ENCODE data around the gene GSTO2.
A peak's percentile ranks its signal among the peaks of the same experiment; 100 is the strongest.

Gene GSTO2

GRCh38 chr10:104334561-104334960 lies 65.6 kb downstream of the GSTO2 start:
- TF ChIP-seq CTCF (IDR thresholded peaks at IDR 0.05; ENCODE audit: insufficient read depth, low read length, missing control alignments) = no peak
- CTCF ChIA-PET = interaction anchor here (0.6 to 7.3 kb wide), 10 partner anchors 15 to 76 kb away, joined by 3 to 108 read pairs (median 6); no protein-coding TSS in a partner anchor
- DNase-seq (ENCODE audit: low read depth, low spot score) = no peak
- H3K4me3 ChIP-seq (ENCODE audit: low read depth, low read length) = no peak overlapping the region
- POLR2A ChIA-PET = no interaction called here

GRCh38 chr10:104334965-104335650 lies 66.1 kb downstream of the GSTO2 start:
- CTCF ChIA-PET = interaction anchor here (0.5 to 7.3 kb wide), 12 partner anchors 14 to 78 kb away, joined by 3 to 108 read pairs (median 4); no protein-coding TSS in a partner anchor
- DNase-seq (ENCODE audit: low read depth, low spot score) = no peak
- no peak overlapping the region; the same call in 1 of the 2 replicates for H3K4me3 ChIP-seq (ENCODE audit: low read depth, low read length)
- TF ChIP-seq CTCF (IDR thresholded peaks at IDR 0.05; ENCODE audit: insufficient read depth, low read length, missing control alignments) = no peak
- POLR2A ChIA-PET = no interaction called here

GRCh38 chr10:104336821-104337467 lies 68.0 kb downstream of the GSTO2 start:
- peak overlapping the region; percentile 85 for H3K4me3 ChIP-seq (ENCODE audit: low read depth, low read length)
- POLR2A ChIA-PET = interaction anchor here (1.0 to 2.5 kb wide), 4 partner anchors 7 to 62 kb away, joined by 3 to 18 read pairs (median 4); no protein-coding TSS in a partner anchor
- CTCF ChIA-PET = interaction anchor here (1.0 to 7.3 kb wide), 11 partner anchors 12 to 66 kb away, joined by 3 to 108 read pairs (median 16); no protein-coding TSS in a partner anchor
- no peak for DNase-seq (ENCODE audit: low read depth, low spot score)
- TF ChIP-seq CTCF (IDR thresholded peaks at IDR 0.05; ENCODE audit: insufficient read depth, low read length, missing control alignments) = no peak

GRCh38 chr10:104337521-104337984 lies 68.6 kb downstream of the GSTO2 start:
- DNase-seq (ENCODE audit: low read depth, low spot score) = no peak
- CTCF ChIA-PET = interaction anchor here (1.0 to 7.3 kb wide), 10 partner anchors 12 to 62 kb away, joined by 3 to 108 read pairs (median 18); partner anchors contain the start of gene CFAP58
- no peak for TF ChIP-seq CTCF (IDR thresholded peaks at IDR 0.05; ENCODE audit: insufficient read depth, low read length, missing control alignments)
- POLR2A ChIA-PET = interaction anchor here (0.8 to 2.5 kb wide), 10 partner anchors 8 to 82 kb away, joined by 3 to 18 read pairs (median 4); partner anchors contain the start of gene GSTO2
- H3K4me3 ChIP-seq (ENCODE audit: low read depth, low read length) = peak overlapping the region; percentile 85

GRCh38 chr10:104337985-104338735 lies 69.2 kb downstream of the GSTO2 start, which contains the start of gene ITPRIP:
TSS of gene ITPRIP (minus strand) at chr10:104338465. CDS start at chr10:104316051, 22,414 bp downstream.
- no peak for DNase-seq (ENCODE audit: low read depth, low spot score)
- ChIA-PET CTCF (interaction anchor here (0.9 to 7.3 kb wide), 10 partner anchors 8 to 63 kb away, joined by 3 to 108 read pairs (median 17); partner anchors contain the start of gene CFAP58), POLR2A (interaction anchor here (0.5 to 2.5 kb wide), 12 partner anchors 9 to 82 kb away, joined by 3 to 18 read pairs (median 4); partner anchors contain the start of gene GSTO2)
- H3K4me3 ChIP-seq (ENCODE audit: low read depth, low read length) = peak within 1 kb of the TSS; percentile 85
- peak; percentile 28 for TF ChIP-seq CTCF (IDR thresholded peaks at IDR 0.05; ENCODE audit: insufficient read depth, low read length, missing control alignments)

All from AG04449 (cell line).